ENCODE measurements around the gene LRFN2.

The LRFN2 gene

DNA sequence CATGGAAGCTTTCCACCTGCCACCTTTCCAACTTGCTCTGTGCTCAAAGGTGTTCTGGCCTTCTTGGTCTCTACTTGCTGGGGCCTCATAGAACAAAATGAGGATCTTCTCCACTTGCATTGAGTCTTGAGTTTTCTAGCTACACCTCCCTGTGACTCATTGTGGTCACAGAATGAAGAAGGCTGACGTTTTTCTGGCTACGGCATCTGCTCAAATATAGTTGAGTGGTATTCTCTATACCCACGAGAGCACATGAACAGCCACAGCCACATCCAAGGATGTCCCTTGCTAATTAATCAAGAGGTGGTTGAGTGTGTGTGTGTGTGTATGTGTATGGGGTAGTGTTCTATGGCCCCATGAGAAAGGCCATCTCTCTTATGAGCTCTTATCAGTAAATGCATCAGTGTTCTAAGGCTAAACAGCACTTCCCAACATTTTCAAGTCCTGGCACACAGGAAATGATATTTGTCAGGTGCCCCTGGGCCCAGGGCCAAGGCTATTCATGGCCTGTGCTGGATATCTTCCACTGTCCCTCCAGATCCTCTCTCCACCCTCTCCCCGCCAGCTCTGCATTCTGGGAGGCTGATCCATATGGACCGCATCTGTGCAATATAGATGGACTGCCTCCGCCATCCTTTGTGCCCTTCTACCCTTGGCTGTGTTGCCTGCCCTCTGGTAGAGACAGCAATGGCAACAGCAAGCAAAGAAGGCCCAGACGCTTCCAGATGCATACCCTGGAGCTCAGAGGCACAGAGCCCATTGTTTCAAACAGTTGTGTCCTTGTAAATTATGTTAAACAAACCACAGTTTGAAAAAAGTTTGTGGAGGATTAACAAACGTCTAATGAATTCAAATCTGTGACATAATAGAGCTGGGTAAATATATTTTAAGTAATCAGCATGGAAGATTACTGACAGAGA is 150.2 kb downstream of the LRFN2 start:
- DNase-seq (ENCODE audit: low spot score), result no peak
- TF ChIP-seq, protein P1, sequence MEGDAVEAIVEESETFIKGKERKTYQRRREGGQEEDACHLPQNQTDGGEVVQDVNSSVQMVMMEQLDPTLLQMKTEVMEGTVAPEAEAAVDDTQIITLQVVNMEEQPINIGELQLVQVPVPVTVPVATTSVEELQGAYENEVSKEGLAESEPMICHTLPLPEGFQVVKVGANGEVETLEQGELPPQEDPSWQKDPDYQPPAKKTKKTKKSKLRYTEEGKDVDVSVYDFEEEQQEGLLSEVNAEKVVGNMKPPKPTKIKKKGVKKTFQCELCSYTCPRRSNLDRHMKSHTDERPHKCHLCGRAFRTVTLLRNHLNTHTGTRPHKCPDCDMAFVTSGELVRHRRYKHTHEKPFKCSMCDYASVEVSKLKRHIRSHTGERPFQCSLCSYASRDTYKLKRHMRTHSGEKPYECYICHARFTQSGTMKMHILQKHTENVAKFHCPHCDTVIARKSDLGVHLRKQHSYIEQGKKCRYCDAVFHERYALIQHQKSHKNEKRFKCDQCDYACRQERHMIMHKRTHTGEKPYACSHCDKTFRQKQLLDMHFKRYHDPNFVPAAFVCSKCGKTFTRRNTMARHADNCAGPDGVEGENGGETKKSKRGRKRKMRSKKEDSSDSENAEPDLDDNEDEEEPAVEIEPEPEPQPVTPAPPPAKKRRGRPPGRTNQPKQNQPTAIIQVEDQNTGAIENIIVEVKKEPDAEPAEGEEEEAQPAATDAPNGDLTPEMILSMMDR (IDR thresholded peaks at IDR 0.05; ENCODE audit: extremely low read depth, missing control alignments), result no peak

DNA sequence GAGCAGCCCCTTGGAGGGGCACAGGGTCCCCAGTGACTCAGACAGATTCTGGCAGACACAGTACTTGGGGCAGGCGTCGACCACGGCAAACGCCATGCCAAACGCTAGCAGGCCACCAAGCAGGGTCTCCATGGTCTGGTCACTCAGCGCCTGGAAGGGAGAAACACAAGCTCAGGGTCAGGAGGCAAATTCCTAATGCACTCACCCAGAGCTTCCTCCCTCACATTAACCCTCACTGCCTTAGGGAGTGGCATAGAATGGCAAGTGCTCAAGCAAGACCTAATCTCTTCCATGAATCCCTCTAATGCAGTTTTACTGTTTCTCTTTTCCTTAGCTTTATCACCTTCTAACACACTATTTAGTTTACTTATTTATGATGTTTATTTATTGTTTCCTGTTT is 154.2 kb downstream of the LRFN2 start:
- no peak for DNase-seq (ENCODE audit: low spot score)

DNA sequence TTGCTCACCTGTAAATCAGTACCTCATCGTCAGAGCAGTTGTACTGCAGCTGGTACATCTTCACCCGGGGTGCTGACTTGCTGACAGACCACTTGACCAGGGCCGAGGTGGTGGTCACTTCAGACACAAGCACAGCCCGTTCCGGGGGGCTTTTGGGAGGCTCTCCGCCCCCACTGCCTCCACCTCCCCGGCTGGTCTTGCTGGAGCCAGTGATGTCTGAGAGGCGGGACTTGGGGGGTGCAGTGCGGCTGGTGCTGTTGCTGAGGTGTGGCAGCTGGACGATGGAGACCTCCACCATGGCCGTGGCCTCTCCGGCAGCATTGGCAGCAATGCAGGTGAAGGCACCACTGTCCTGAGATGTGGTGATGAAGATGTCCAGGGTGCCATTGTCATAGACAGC is 155.5 kb downstream of the LRFN2 start:
- no peak for DNase-seq (ENCODE audit: low spot score)
- TF ChIP-seq, protein P1 (IDR thresholded peaks at IDR 0.05; ENCODE audit: extremely low read depth, missing control alignments), result no peak

More for the DNA sequence above, 154.2 kb downstream of the LRFN2 start:
- TF ChIP-seq, protein P1 (IDR thresholded peaks at IDR 0.05; ENCODE audit: extremely low read depth, missing control alignments), result no peak

DNA sequence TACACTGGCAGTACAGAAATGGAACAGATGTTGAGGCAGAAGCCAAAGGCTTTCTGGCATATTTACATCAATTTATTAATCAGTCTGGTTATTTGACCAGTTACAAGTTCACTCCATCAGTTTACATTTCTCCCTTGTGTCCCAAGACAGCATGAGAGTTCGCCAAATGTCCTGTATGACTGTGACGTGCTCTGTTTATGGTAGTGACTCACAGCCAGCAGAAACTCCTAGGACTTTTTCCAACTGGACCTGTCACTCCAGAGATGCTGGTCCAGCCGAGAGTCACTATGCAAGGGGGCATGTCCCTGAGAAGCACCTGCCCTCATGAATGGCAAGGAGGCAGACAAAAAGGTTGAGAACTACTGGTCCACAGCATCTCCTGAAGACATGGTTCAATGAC is 160.0 kb downstream of the LRFN2 start:
- no peak for DNase-seq (ENCODE audit: low spot score)
- TF ChIP-seq, protein P1 (IDR thresholded peaks at IDR 0.05; ENCODE audit: extremely low read depth, missing control alignments), result no peak

DNA sequence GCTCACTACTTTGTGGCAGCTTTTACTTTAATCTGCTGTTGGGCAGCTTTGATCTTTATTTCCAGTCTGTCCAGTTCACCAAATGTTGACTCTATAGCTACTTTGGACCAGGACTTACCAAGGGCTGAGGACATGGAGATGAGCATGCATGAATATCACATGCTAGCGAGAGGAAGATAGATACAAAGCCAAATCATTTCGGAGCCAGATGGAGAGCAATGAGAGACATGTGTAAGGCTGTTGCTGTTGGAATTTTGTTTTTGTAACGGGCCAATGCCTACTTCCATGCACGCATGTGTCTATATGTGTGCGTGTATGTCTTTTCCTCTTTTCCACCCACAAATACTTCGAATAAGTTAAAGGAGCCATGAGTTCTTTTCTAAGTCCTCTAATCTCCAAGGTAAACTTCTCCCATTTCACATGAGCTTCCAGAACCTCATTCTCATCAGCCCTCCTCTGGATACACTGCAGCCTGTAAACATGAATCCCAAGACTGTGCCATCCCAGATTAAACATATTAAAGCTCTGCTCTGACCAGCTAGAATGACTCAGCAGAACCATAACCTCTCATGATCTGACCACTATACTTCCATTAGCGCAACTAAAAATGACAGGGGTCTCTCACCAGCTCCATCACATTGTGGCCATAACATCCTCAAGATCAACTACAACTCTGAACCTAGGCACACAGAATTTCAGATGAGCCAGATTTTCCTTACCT is 160.7 kb downstream of the LRFN2 start:
- no peak for DNase-seq (ENCODE audit: low spot score)
- TF ChIP-seq, protein P1 (IDR thresholded peaks at IDR 0.05; ENCODE audit: extremely low read depth, missing control alignments), result no peak

DNA sequence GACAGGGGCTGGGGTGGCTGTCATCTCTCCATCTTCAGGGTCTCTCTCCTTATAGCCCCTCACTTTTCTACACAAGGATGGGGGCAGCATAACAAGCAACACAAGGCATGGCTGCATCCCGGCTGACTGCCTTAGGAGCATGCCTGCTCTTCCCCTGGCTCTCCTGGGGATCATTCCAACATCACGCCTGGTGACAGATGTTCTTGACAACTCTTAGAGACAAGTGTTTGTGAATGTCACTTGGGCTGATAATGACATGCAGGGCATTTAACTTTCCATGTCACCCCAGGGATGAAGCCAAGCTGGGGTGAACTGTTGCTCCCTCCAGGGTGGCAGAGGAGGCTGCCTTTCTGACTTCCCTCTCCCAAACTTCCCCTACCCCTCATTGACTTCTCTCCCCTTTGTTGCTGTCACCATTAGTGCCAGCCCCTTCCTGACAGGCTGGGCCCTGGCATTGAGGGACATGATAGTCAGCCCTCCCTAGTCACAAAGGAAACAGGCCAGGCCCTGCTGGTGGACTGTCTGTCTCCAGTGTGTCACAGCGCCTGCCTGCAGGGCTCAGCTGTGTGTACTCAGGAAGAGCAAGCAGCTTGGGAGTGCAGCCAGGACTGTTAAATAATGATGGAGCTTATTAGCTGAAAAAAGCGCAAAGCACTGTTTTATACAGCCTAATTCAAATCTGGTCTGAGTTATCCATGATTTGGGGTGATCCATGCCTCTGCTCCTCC is 161.8 kb downstream of the LRFN2 start:
- DNase-seq (ENCODE audit: low spot score), result no peak
- TF ChIP-seq, protein P1 (IDR thresholded peaks at IDR 0.05; ENCODE audit: extremely low read depth, missing control alignments), result no peak

All from GM20000 (cell line).